HepG2 (cell line): ENCODE data around the gene AFF1. TPM values are rescaled to one million over a fixed set of nuclear protein-coding genes. Genes with fewer than 3 reads are reported as not detected.

Experiments used
- ATAC-seq: fragments of 200-7000 bp; cut with Tn5 transposase; 3 replicates; pipeline ENCODE4 v1.9.1; 2020; ENCODE audit warnings: mild to moderate bottlenecking, moderate library complexity
- BruUV-seq: library from RNA; stranded (reverse); fragments of 400-500 nt; replicated peaks from 2 replicates; lab custom pipeline; 2021; lab: Mats Ljungman, UMichigan
- CTCF ChIA-PET: fragments of 300-600 bp; formaldehyde crosslinking; extraction: SDS; loops from one replicate; lab custom pipeline; 2021; ENCODE audit warnings: low total read pairs, inconsistent platforms, low intra/inter-chr PET ratio; lab: Yijun Ruan, JAX
- POLR2A ChIA-PET: fragments of 350-600 bp; sonication (Branson Sonifier 250); formaldehyde crosslinking; loops from one replicate; lab custom pipeline; 2020; ENCODE audit warnings: antibody characterized with exemption, inconsistent platforms; lab: Yijun Ruan, JAX
- DNase-seq: peaks from one replicate; pipeline ENCODE4 v3.0.0-alpha.2; 2015; ENCODE audit warnings: low spot score
- FAIRE-seq: peaks from 3 replicates; lab custom pipeline; 2011; peaks lifted over from hg19 to GRCh38; lab: Jason Lieb, UNC
- H2AFZ ChIP-seq: one replicate; pipeline ENCODE4 v1.6.1; 2011; ENCODE audit warnings: low read length, inconsistent platforms
- H3K27ac ChIP-seq: fragments of 300-600 bp; 3 replicates; pipeline ENCODE4 v1.8.0; 2011; ENCODE audit warnings: mixed run types, mild to moderate bottlenecking, mixed read lengths, low read length, inconsistent platforms; ENCODE audit not compliant: insufficient read depth; ENCODE audit errors: extremely low read length
- H3K27me3 ChIP-seq, 2 experiments: fragments of 200-600 bp in 1 of 2; 2 replicates in 1 of 2; 3 replicates in 1 of 2; pipeline versions ENCODE4 v1.6.0 to v1.8.0; 2011; ENCODE audit warnings: low read length in 2 of 2, mild to moderate bottlenecking in 2 of 2, moderate library complexity in 2 of 2, inconsistent platforms in 1 of 2; ENCODE audit not compliant: insufficient read depth in 2 of 2, control insufficient read depth in 1 of 2
- H3K36me3 ChIP-seq, 2 experiments: fragments of 200-600 bp in 1 of 2; replicated peaks in 1 of 2; 2 replicates in 1 of 2; 3 replicates in 1 of 2; pipeline versions ENCODE4 v1.5.1 to v1.8.0; 2011; ENCODE audit warnings: low read length in 2 of 2, inconsistent platforms in 1 of 2; ENCODE audit not compliant: insufficient read depth in 2 of 2, control insufficient read depth in 1 of 2
- H3K4me1 ChIP-seq: 2 replicates; pipeline ENCODE4 v1.5.1; 2012; ENCODE audit warnings: low read length, inconsistent platforms; ENCODE audit not compliant: insufficient read depth
- H3K4me2 ChIP-seq: 2 replicates; pipeline ENCODE4 v1.6.0; 2011; ENCODE audit warnings: low read depth, low read length, inconsistent platforms
- H3K4me3 ChIP-seq, 3 experiments: fragments of 200-600 bp in 1 of 3; sonication (generic), shearing (Covaris generic) in 1 of 3; replicated peaks in 1 of 3; 2 replicates each; pipeline ENCODE4 v1.5.1; 2011 to 2016; ENCODE audit warnings: low read length in 3 of 3, inconsistent platforms in 2 of 3, low read depth in 2 of 3, mild to moderate bottlenecking in 2 of 3, control low read depth in 1 of 3, mixed read lengths in 1 of 3; ENCODE audit not compliant: insufficient read depth in 1 of 3
- H3K79me2 ChIP-seq: one replicate; pipeline ENCODE4 v1.6.1; 2011; ENCODE audit warnings: low read length, inconsistent platforms; ENCODE audit not compliant: insufficient read depth
- H3K9ac ChIP-seq: 2 replicates; pipeline ENCODE4 v1.6.0; 2011; ENCODE audit warnings: mild to moderate bottlenecking, low read depth, low read length, inconsistent platforms; ENCODE audit not compliant: insufficient read depth
- H3K9me3 ChIP-seq: 2 replicates; pipeline ENCODE4 v1.5.1; 2012; ENCODE audit warnings: mild to moderate bottlenecking, low read length
- H4K20me1 ChIP-seq: 2 replicates; pipeline ENCODE4 v1.6.0; 2011; ENCODE audit warnings: inconsistent platforms, mild to moderate bottlenecking, low read length, moderate library complexity; ENCODE audit not compliant: insufficient read depth
- FOSL2 ChIP-seq: sonication (generic); formaldehyde crosslinking; IDR thresholded peaks from 2 replicates; pipeline ENCODE4 v1.4.0; 2020; ENCODE audit warnings: missing genetic modification reagents
- KLF9 ChIP-seq: IDR thresholded peaks from 2 replicates; pipeline ENCODE4 v1.6.1; 2016; ENCODE audit warnings: low read depth
- LCORL ChIP-seq, 2 experiments: fragments of 450-650 bp in 1 of 2; sonication (generic) in 1 of 2; formaldehyde crosslinking in 1 of 2; IDR thresholded peaks; 2 replicates each; pipeline versions ENCODE4 v1.5.0 to v1.6.1; 2017 to 2020; ENCODE audit warnings: antibody characterized with exemption in 1 of 2, missing genetic modification reagents in 1 of 2
- MTA1 ChIP-seq: sonication (generic); formaldehyde crosslinking; IDR thresholded peaks from 2 replicates; pipeline ENCODE4 v1.4.0; 2020; ENCODE audit warnings: missing genetic modification reagents, mild to moderate bottlenecking, borderline replicate concordance
- NFE2 ChIP-seq: sonication (generic); formaldehyde crosslinking; IDR thresholded peaks from 2 replicates; pipeline ENCODE4 v1.4.0; 2020; ENCODE audit warnings: missing genetic modification reagents
- RFXANK ChIP-seq: IDR thresholded peaks from 2 replicates; pipeline ENCODE4 v1.6.1; 2016
- TOPORS ChIP-seq: sonication (generic); formaldehyde crosslinking; IDR thresholded peaks from 2 replicates; pipeline ENCODE4 v1.8.0; 2023; ENCODE audit warnings: mild to moderate bottlenecking, missing genetic modification reagents
- ZNF143 ChIP-seq: sonication (generic); formaldehyde crosslinking; IDR thresholded peaks from 2 replicates; pipeline ENCODE4 v1.4.0; 2020; ENCODE audit warnings: missing genetic modification reagents
- ZNF205 ChIP-seq: IDR thresholded peaks from 2 replicates; pipeline ENCODE4 v1.6.1; 2018; ENCODE audit warnings: missing biosample characterization, missing genetic modification reagents
- ZNF33B ChIP-seq: sonication (generic); formaldehyde crosslinking; IDR thresholded peaks from 2 replicates; pipeline ENCODE4 v1.5.1; 2020; ENCODE audit warnings: mild to moderate bottlenecking, missing genetic modification reagents
- ZNF451 ChIP-seq: sonication (generic); formaldehyde crosslinking; IDR thresholded peaks from 2 replicates; pipeline ENCODE4 v1.5.0; 2020; ENCODE audit warnings: mild to moderate bottlenecking, missing genetic modification reagents
- ZNF468 ChIP-seq: sonication (generic); formaldehyde crosslinking; IDR thresholded peaks from 2 replicates; pipeline ENCODE4 v1.8.0; 2022; ENCODE audit warnings: mild to moderate bottlenecking, moderate library complexity, missing genetic modification reagents
- WGBS: methylation state at CpG from one replicate; pipeline ENCODE4 v1.1.6; 2017; ENCODE audit warnings: low lambda C conversion rate; 5-methylcytosine and 5-hydroxymethylcytosine counted together
- in situ Hi-C: cut with HindIII; loops from 2 replicates; pipeline ENCODE4 v1.10.0; 2017; ENCODE audit warnings: low pct_unique_long_range_greater_than_20kb; ENCODE audit not compliant: extremely low pct_ligation_motif_present
- intact Hi-C: fragments of 100-400 bp; cut with micrococcal nuclease; formaldehyde crosslinking; loops from one replicate; pipeline ENCODE4 v1.10.0; 2022; ENCODE audit not compliant: unreplicated experiment
- polyA plus RNA-seq, 8 experiments: library from polyadenylated mRNA; depleted of rRNA in 3 of 8; stranded (reverse) in 7 of 8; unstranded in 1 of 8; fragments of >200 nt; fragmentation: Illumina TruSeq in 4 of 8; extraction: Trizol in 4 of 8; gene quantifications; 2 replicates each; pipeline versions ENCODE4 v1.2.1 to v1.2.3, GENCODE V29; 2011 to 2016; ENCODE audit warnings: low read depth in 4 of 8, missing spikeins in 1 of 8, mixed read lengths in 1 of 8; ENCODE audit not compliant: insufficient read depth in 1 of 8
- total RNA-seq, 5 experiments: library from RNA; depleted of rRNA; stranded (reverse); fragments of >200 nt; fragmentation: Illumina TruSeq; extraction: Trizol; gene quantifications; 2 replicates each; pipeline ENCODE4 v1.2.3, GENCODE V29; 2016; ENCODE audit warnings: low read depth in 1 of 5
- TF ChIP-seq, protein P1 (sequence below): sonication (generic); formaldehyde crosslinking; IDR thresholded peaks from 2 replicates; pipeline ENCODE4 v1.5.0; 2020; ENCODE audit warnings: missing genetic modification reagents
- TF ChIP-seq, protein P2 (sequence below): sonication (generic); formaldehyde crosslinking; IDR thresholded peaks from 2 replicates; pipeline ENCODE4 v1.4.0; 2020; ENCODE audit warnings: mild to moderate bottlenecking, missing genetic modification reagents

The AFF1 gene
- total and polyA plus RNA-seq, 2 of the 13 experiments (the other 11 are each of a cell fraction or from before 2014, with no cell fraction given), result 15.5 to 15.9 TPM

DNA sequence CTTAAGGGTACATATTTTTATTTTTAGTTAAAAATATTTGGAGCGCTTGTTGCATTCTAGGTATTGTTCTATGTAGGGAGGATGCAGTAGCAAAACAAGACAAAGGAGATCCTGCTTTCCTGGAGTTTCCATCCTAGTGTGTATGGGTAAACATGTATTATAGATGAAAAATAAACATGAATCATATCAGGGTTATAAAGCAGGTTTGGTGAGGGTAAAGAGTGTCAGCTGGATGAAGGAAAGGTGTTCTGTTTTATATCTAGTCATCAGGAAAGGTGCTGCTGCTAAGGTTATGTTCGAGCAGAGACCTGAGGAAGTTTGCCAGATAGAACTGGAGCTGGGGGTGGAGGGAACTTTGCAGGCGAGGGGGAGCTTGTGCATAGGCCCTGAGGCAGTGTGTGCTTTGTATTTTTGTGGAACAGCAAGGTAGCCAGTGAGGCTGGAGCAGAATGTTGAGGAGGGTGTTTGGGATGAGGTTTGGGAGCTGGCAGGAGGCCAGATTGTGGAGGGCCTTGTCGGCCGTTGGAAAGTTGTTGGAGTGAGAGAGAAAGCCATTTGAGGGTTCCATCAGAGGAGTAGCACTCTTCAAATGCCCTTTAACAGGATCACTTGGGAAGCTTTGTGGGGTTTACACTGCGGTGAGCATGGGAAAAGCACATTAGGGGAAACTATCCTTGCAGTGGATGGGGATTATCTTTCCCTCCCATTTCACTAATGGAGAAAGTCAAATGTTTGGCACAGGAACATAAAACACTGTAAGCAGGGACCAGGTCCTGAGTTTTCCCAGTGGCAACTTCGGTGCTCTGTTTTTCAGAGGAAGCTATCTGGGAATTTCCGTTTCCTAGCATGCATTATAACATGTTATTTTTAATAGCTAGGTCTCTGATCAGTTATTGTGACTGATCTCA is 35.9 kb downstream of the AFF1 start:
- TF ChIP-seq LCORL (IDR thresholded peaks at IDR 0.05), result 0 out of 2 replicates have a peak, but pooled peaks have one; percentile 34
- no peak for TF ChIP-seq LCORL (CRISPR knock-in tag; IDR thresholded peaks at IDR 0.05)
- TF ChIP-seq, protein P1, sequence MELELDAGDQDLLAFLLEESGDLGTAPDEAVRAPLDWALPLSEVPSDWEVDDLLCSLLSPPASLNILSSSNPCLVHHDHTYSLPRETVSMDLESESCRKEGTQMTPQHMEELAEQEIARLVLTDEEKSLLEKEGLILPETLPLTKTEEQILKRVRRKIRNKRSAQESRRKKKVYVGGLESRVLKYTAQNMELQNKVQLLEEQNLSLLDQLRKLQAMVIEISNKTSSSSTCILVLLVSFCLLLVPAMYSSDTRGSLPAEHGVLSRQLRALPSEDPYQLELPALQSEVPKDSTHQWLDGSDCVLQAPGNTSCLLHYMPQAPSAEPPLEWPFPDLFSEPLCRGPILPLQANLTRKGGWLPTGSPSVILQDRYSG, result no peak
- H4K20me1 ChIP-seq, result no peaks in the 10 kb centered on the region
- H3K27me3 ChIP-seq, result no peaks in the 10 kb centered on the region
- no peaks in the 10 kb centered on the region for H3K9me3 ChIP-seq
- no peaks in the 10 kb centered on the region; a peak in 1 of 5 replicates for H3K36me3 ChIP-seq
- H3K4me3 ChIP-seq, result no peak overlapping the region
- CTCF ChIA-PET, result no interaction called here
- H2AFZ ChIP-seq, result no peak overlapping the region
- H3K4me1 ChIP-seq, result peaks cover 58% of the 10 kb centered on the region
- H3K9ac ChIP-seq, result no peak overlapping the region
- H3K4me2 ChIP-seq, result no peak overlapping the region
- 88% methylated on average over 8 of the region's 8 CpGs for WGBS
- POLR2A ChIA-PET, result interaction anchor here (5.3 kb wide), 1 partner anchor 35 kb away, joined by 22 read pairs; the partner anchor contains the start of gene AFF1
- ATAC-seq, result no peak
- no TSS peak for BruUV-seq
- H3K27ac ChIP-seq, result no peak overlapping the region
- intact Hi-C loops (no loop called here), in situ Hi-C loops (no loop called here)
- no peak for DNase-seq
- peaks cover 65% of the 10 kb centered on the region for H3K79me2 ChIP-seq
- FAIRE-seq, result no peak

DNA sequence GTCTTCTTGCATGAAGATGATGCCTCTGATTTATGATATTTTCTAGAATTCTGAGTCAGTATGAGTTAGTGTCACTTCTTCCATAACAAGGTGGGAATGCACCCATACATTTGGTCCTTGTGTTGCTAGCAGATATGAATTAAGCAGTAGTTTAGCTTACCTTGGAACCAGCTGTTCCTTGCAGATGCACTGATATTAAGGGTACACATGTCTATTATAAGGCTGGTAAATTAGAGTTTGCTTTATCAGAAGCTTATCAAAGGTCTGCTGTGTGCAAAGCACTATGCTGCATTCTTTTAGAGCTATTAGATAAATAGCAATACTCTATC is 36.5 kb downstream of the AFF1 start:
- in situ Hi-C loops (no loop called here), intact Hi-C loops (no loop called here)
- CTCF ChIA-PET, result no interaction called here
- TF ChIP-seq ZNF205 (CRISPR knock-in tag), result no peak
- no peak for TF ChIP-seq ZNF143 (CRISPR knock-in tag)
- TF ChIP-seq, protein P2, sequence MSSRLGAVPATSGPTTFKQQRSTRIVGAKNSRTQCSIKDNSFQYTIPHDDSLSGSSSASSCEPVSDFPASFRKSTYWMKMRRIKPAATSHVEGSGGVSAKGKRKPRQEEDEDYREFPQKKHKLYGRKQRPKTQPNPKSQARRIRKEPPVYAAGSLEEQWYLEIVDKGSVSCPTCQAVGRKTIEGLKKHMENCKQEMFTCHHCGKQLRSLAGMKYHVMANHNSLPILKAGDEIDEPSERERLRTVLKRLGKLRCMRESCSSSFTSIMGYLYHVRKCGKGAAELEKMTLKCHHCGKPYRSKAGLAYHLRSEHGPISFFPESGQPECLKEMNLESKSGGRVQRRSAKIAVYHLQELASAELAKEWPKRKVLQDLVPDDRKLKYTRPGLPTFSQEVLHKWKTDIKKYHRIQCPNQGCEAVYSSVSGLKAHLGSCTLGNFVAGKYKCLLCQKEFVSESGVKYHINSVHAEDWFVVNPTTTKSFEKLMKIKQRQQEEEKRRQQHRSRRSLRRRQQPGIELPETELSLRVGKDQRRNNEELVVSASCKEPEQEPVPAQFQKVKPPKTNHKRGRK (CRISPR knock-in tag), result no peak
- no peak for TF ChIP-seq KLF9 (CRISPR knock-in tag)
- no peak for TF ChIP-seq ZNF33B (CRISPR knock-in tag)
- no peak for TF ChIP-seq NFE2 (CRISPR knock-in tag)
- no peak for TF ChIP-seq ZNF451 (CRISPR knock-in tag)
- no peak for TF ChIP-seq ZNF468 (CRISPR knock-in tag)
- TF ChIP-seq FOSL2, result no peak
- no peak for TF ChIP-seq TOPORS (CRISPR knock-in tag)
- TF ChIP-seq RFXANK (CRISPR knock-in tag), result no peak
- TF ChIP-seq MTA1 (CRISPR knock-in tag), result no peak

More for the DNA sequence above, 36.5 kb downstream of the AFF1 start:
- Histone ChIP-seq H4K20me1 (no peaks in the 10 kb centered on the region), H3K27me3 (no peaks in the 10 kb centered on the region), H3K9ac (no peak overlapping the region), H3K79me2 (peaks cover 67% of the 10 kb centered on the region), H3K4me1 (peaks cover 64% of the 10 kb centered on the region), H2AFZ (no peak overlapping the region), H3K4me3 (no peak overlapping the region), H3K36me3 (peaks cover 0 to 4% of the 10 kb centered on the region in 2 experiments; a peak in 2 of 5 replicates), H3K9me3 (no peaks in the 10 kb centered on the region), H3K27ac (peak overlapping the region; percentile 6), H3K4me2 (no peak overlapping the region)
- ATAC-seq (no peak), FAIRE-seq (no peak), DNase-seq (no peak)
- BruUV-seq, result no TSS peak
- POLR2A ChIA-PET, result interaction anchor here (1.7 to 5.3 kb wide), 2 partner anchors 35 to 36 kb away, joined by 6 to 22 read pairs; partner anchors contain the start of gene AFF1
